HG03575 (cell line): ENCODE data around the gene SCP2D1.
A peak's percentile ranks its signal among the peaks of the same experiment; 100 is the strongest.
"Not testable (repeated sequence)": the region's sequence is repeated elsewhere in the genome, so short reads cannot be mapped to it uniquely, and the experiment has no call there.

Source experiments
- ATAC-seq: cut with Tn5 transposase; IDR thresholded peaks from one replicate; pipeline ENCODE4 v1.9.1; 2021; ENCODE audit not compliant: unreplicated experiment, insufficient number of reproducible peaks, low FRiP score; ENCODE audit errors: extremely low read depth

The SCP2D1 gene

GRCh38 chr20:18813483-18813882 lies at the start of gene SCP2D1:
TSS of gene SCP2D1 (plus strand) at chr20:18813783. CDS start at chr20:18813816, 33 bp downstream.
- ATAC-seq, result no peak

- ATAC-seq, result no peak
These were observed 45.9 kb upstream of the SCP2D1 start for GRCh38 chr20:18767676-18768075.

- ATAC-seq, result no peak
These were observed 40.0 kb upstream of the SCP2D1 start for GRCh38 chr20:18773566-18773965.

- ATAC-seq, result no peak
These were observed 39.4 kb upstream of the SCP2D1 start for GRCh38 chr20:18774207-18774606.

- ATAC-seq, result no peak
These were observed 38.0 kb upstream of the SCP2D1 start for GRCh38 chr20:18775633-18776032.

- no peak for ATAC-seq
These were observed 34.7 kb upstream of the SCP2D1 start for GRCh38 chr20:18778690-18779392.

GRCh38 chr20:18780385-18781130 lies 33.0 kb upstream of the SCP2D1 start:
- no peak for ATAC-seq

GRCh38 chr20:18781509-18781908 lies 32.1 kb upstream of the SCP2D1 start:
- ATAC-seq, result no peak

- ATAC-seq, result no peak
These were observed 30.1 kb upstream of the SCP2D1 start for GRCh38 chr20:18783385-18783959.

- ATAC-seq, result not testable (repeated sequence)
These were observed 26.5 kb upstream of the SCP2D1 start for GRCh38 chr20:18787046-18787445.

GRCh38 chr20:18788021-18788420 lies 25.6 kb upstream of the SCP2D1 start:
- ATAC-seq, result no peak

GRCh38 chr20:18790787-18791186 lies 22.8 kb upstream of the SCP2D1 start:
- no peak for ATAC-seq

- ATAC-seq, result peak; percentile 85
These were observed 19.8 kb upstream of the SCP2D1 start for GRCh38 chr20:18793625-18794427.

GRCh38 chr20:18794428-18794787 lies 19.2 kb upstream of the SCP2D1 start:
- no peak for ATAC-seq

- ATAC-seq, result no peak
These were observed 18.2 kb upstream of the SCP2D1 start for GRCh38 chr20:18795366-18795765.

GRCh38 chr20:18796282-18796833 lies 17.2 kb upstream of the SCP2D1 start:
- no peak for ATAC-seq

- no peak for ATAC-seq
These were observed 12.1 kb upstream of the SCP2D1 start for GRCh38 chr20:18801516-18801915.

- ATAC-seq, result no peak
These were observed 11.5 kb upstream of the SCP2D1 start for GRCh38 chr20:18802012-18802634.

- ATAC-seq, result no peak
These were observed 7.7 kb upstream of the SCP2D1 start for GRCh38 chr20:18805881-18806280.
